Fibroblast of lung (primary cell): ENCODE data around the gene CACNB2.

Experiments
- EZH2 ChIP-seq: IDR thresholded peaks from 2 replicates; pipeline ENCODE4 v1.5.1; 2012; ENCODE audit warnings: low read length, control low read depth, mild to moderate bottlenecking; ENCODE audit errors: missing control alignments
- TF ChIP-seq, protein P1 (sequence below), 2 donors: IDR thresholded peaks in 1 of 2; conservative IDR thresholded peaks in 1 of 2; 1 replicate in 1 of 2; 2 replicates in 1 of 2; pipeline ENCODE4 v1.5.1; 2011 to 2012; ENCODE audit warnings: low read length in 2 of 2, control low read depth in 1 of 2, inconsistent platforms in 1 of 2, low read depth in 1 of 2, mild to moderate bottlenecking in 1 of 2

DNA sequence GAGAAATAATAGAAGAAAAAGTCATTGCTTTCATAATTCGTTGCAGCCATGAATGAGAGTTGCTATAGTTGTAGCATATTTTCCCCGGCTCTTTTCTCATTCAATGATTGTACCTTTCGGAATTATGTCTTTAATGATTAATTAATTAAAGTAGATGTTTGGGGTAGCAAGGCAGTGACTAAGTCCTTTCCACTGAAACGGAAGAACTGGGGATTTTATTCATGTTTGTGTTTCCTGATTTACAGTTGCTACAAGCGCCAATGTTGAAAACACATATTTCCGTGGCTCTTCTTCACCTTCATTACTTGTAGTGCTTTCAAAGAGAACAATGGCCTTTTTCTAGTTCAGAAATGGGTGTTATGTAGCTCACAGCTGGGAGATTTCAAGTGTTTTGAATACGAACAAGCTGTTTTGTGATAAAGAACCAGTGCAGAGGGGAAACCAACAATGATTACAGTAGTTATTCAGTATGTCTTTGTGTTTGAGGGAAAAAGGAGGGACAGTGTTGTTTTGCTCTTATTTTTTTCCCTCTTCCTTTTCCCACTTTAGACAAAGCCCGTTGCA, 357.7 kb downstream of the CACNB2 start:
- TF ChIP-seq, protein P1, sequence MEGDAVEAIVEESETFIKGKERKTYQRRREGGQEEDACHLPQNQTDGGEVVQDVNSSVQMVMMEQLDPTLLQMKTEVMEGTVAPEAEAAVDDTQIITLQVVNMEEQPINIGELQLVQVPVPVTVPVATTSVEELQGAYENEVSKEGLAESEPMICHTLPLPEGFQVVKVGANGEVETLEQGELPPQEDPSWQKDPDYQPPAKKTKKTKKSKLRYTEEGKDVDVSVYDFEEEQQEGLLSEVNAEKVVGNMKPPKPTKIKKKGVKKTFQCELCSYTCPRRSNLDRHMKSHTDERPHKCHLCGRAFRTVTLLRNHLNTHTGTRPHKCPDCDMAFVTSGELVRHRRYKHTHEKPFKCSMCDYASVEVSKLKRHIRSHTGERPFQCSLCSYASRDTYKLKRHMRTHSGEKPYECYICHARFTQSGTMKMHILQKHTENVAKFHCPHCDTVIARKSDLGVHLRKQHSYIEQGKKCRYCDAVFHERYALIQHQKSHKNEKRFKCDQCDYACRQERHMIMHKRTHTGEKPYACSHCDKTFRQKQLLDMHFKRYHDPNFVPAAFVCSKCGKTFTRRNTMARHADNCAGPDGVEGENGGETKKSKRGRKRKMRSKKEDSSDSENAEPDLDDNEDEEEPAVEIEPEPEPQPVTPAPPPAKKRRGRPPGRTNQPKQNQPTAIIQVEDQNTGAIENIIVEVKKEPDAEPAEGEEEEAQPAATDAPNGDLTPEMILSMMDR (conservative IDR thresholded peaks at IDR 0.05 in 1 of 2, IDR thresholded peaks at IDR 0.05 in 1 of 2; ENCODE audit: low read depth in 1 of 2, low read length in 2 of 2), result no peak
- no peak for TF ChIP-seq EZH2
